Neuronal stem cell (in vitro differentiated cells): ENCODE measurements around the gene TPH2.
A peak's percentile ranks its signal among the peaks of the same experiment; 100 is the strongest.

ENCODE experiments used
- DNase-seq: peaks from one replicate; pipeline ENCODE4 v3.0.0-alpha.2; 2013; ENCODE audit warnings: low spot score
- H2AFZ ChIP-seq: one replicate; pipeline ENCODE4 v1.6.1; 2013; ENCODE audit warnings: mild to moderate bottlenecking, low read length, inconsistent platforms
- H2AK5ac ChIP-seq: 2 replicates; pipeline ENCODE4 v1.6.1; 2013; ENCODE audit warnings: low read depth, mild to moderate bottlenecking, inconsistent platforms, low read length, moderate library complexity, mixed read lengths
- H2BK120ac ChIP-seq: 2 replicates; pipeline ENCODE4 v1.6.1; 2013; ENCODE audit warnings: low read depth, mild to moderate bottlenecking, inconsistent platforms, low read length, moderate library complexity, mixed read lengths
- H2BK12ac ChIP-seq: one replicate; pipeline ENCODE4 v1.6.1; 2013; ENCODE audit warnings: low read length, inconsistent platforms
- H2BK15ac ChIP-seq: 2 replicates; pipeline ENCODE4 v1.6.1; 2013; ENCODE audit warnings: mild to moderate bottlenecking, low read length, inconsistent platforms, mixed read lengths
- H2BK5ac ChIP-seq: one replicate; pipeline ENCODE4 v1.6.1; 2013; ENCODE audit warnings: inconsistent platforms, mild to moderate bottlenecking, low read length, moderate library complexity
- H3K14ac ChIP-seq: one replicate; pipeline ENCODE4 v1.6.1; 2013; ENCODE audit warnings: low read length, inconsistent platforms
- H3K18ac ChIP-seq: 2 replicates; pipeline ENCODE4 v1.6.1; 2013; ENCODE audit warnings: low read length, inconsistent platforms
- H3K23ac ChIP-seq: 2 replicates; pipeline ENCODE4 v1.6.1; 2013; ENCODE audit warnings: low read depth, mild to moderate bottlenecking, mixed read lengths, low read length, inconsistent platforms; ENCODE audit not compliant: poor library complexity
- H3K27ac ChIP-seq: replicated peaks from 3 replicates; pipeline ENCODE4 v1.5.1; 2013; ENCODE audit warnings: low read length, inconsistent platforms
- H3K27me3 ChIP-seq, 3 experiments: 2 replicates each; pipeline ENCODE4 v1.6.1; 2013; ENCODE audit warnings: low read length in 3 of 3, mild to moderate bottlenecking in 2 of 3, inconsistent platforms in 1 of 3, low read depth in 1 of 3, mixed read lengths in 1 of 3, moderate library complexity in 1 of 3; ENCODE audit not compliant: control insufficient read depth in 3 of 3, insufficient read depth in 3 of 3
- H3K36me3 ChIP-seq, 2 donors: replicated peaks in 1 of 2; 2 replicates each; pipeline ENCODE4 v1.6.1; 2013; ENCODE audit warnings: low read length in 2 of 2; ENCODE audit not compliant: control insufficient read depth in 2 of 2, insufficient read depth in 2 of 2
- H3K4ac ChIP-seq: 2 replicates; pipeline ENCODE4 v1.6.1; 2013; ENCODE audit warnings: inconsistent platforms, mild to moderate bottlenecking, low read length, moderate library complexity
- H3K4me1 ChIP-seq, 2 donors: 1 replicate in 1 of 2; 2 replicates in 1 of 2; pipeline ENCODE4 v1.6.1; 2013; ENCODE audit warnings: low read length in 2 of 2, low read depth in 1 of 2; ENCODE audit not compliant: control insufficient read depth in 2 of 2, insufficient read depth in 1 of 2
- H3K4me2 ChIP-seq: one replicate; pipeline ENCODE4 v1.6.1; 2013; ENCODE audit warnings: mild to moderate bottlenecking, low read length, inconsistent platforms; ENCODE audit not compliant: insufficient read depth, poor library complexity, severe bottlenecking
- H3K4me3 ChIP-seq, 2 donors: 2 replicates each; pipeline ENCODE4 v1.5.1; 2013; ENCODE audit warnings: low read length in 2 of 2, mild to moderate bottlenecking in 2 of 2, inconsistent platforms in 1 of 2, moderate library complexity in 1 of 2
- H3K79me1 ChIP-seq: one replicate; pipeline ENCODE4 v1.6.1; 2013; ENCODE audit warnings: low read depth, mild to moderate bottlenecking, inconsistent platforms, low read length, moderate library complexity
- H3K9ac ChIP-seq: one replicate; pipeline ENCODE4 v1.6.1; 2013; ENCODE audit warnings: mild to moderate bottlenecking, low read depth, low read length, inconsistent platforms; ENCODE audit not compliant: poor library complexity
- H3K9me3 ChIP-seq, 2 donors: replicated peaks in 1 of 2; 2 replicates each; pipeline versions ENCODE3 to v1.6.1; 2013; ENCODE audit warnings: low read length in 2 of 2, mild to moderate bottlenecking in 2 of 2, inconsistent platforms in 1 of 2, low read depth in 1 of 2, mixed read lengths in 1 of 2, moderate library complexity in 1 of 2; ENCODE audit not compliant: control insufficient read depth in 2 of 2, insufficient read depth in 1 of 2
- H4K8ac ChIP-seq: one replicate; pipeline ENCODE4 v1.6.1; 2013; ENCODE audit warnings: low read depth, mild to moderate bottlenecking, inconsistent platforms, low read length, moderate library complexity
- H4K91ac ChIP-seq: one replicate; pipeline ENCODE4 v1.6.1; 2013; ENCODE audit warnings: low read length, low read depth, mild to moderate bottlenecking, inconsistent platforms; ENCODE audit not compliant: poor library complexity
- WGBS, 2 donors: extraction: QIAGEN DNeasy Blood & Tissue Kit; methylation state at CpG; one replicate each; pipeline ENCODE4 v1.1.7; 2013; ENCODE audit warnings: missing lambda C conversion rate in 2 of 2, mixed read lengths in 1 of 2; ENCODE audit not compliant: insufficient read length in 2 of 2, insufficient replicate concordance in 1 of 2; ENCODE audit errors: extremely low coverage in 2 of 2; 5-methylcytosine and 5-hydroxymethylcytosine counted together

Gene TPH2

DNA sequence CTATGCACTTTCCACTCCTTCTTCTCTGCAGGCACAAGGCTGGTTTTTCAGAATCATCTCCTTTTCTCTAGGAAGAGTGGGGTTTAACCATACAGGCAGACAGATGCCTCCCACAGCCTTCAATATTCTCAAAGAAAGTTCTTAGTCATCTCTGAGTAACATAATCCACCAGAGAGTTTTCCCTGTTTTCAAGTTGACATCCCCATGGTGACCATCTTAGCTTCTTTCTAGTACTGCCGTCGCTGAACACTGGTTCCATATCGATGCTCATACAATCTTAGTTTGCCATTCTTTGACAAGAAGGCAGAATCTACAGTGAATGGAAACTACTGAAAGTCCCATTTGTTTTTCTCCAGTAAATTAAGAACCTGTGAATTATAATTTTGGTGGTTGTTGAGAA, 28.6 kb downstream of the TPH2 start:
- no peak overlapping the region for H3K4me3 ChIP-seq
- H2BK12ac ChIP-seq = no peak overlapping the region
- H4K91ac ChIP-seq = no peak overlapping the region
- H3K9me3 ChIP-seq = no peaks in the 10 kb centered on the region
- H3K27me3 ChIP-seq = no peaks in the 10 kb centered on the region
- no peak overlapping the region for H2BK15ac ChIP-seq
- no CpG with 5 or more reads among the region's 3 CpGs for WGBS, 2 donors
- H2BK120ac ChIP-seq = no peak overlapping the region
- no peak overlapping the region for H2AK5ac ChIP-seq
- no peak overlapping the region for H3K14ac ChIP-seq
- H3K4me2 ChIP-seq = no peak overlapping the region
- no peak overlapping the region for H3K4ac ChIP-seq
- H3K23ac ChIP-seq = no peak overlapping the region
- no peaks in the 10 kb centered on the region for H3K79me1 ChIP-seq
- H2AFZ ChIP-seq = peak overlapping the region; percentile 41
- H3K4me1 ChIP-seq = no peaks in the 10 kb centered on the region
- no peaks in the 10 kb centered on the region for H3K36me3 ChIP-seq
- H3K18ac ChIP-seq = no peak overlapping the region
- no peak overlapping the region for H3K9ac ChIP-seq
- H2BK5ac ChIP-seq = no peak overlapping the region
- DNase-seq = no peak
- no peak overlapping the region for H3K27ac ChIP-seq
- no peak overlapping the region for H4K8ac ChIP-seq

DNA sequence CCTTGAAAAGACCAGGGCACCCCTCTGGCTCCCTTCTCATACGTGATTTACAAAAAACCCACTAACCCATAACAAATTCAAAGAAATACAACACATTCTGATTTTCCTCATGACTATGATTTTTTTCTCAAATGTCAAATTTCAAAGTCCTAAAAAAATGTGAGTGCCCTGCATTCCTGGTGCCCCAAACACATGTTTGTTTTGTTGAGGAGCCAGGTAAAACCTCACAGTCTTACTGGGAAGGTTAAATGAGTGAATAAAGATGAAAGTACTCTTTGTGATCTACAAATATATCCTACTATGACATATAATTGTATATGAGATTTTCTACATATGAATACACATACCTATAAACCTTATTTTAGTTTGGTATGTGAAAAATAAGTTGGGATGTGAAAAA, 30.7 kb downstream of the TPH2 start:
- H3K14ac ChIP-seq = no peak overlapping the region
- no peak overlapping the region for H4K91ac ChIP-seq
- DNase-seq = no peak
- no peak overlapping the region for H3K4ac ChIP-seq
- no peaks in the 10 kb centered on the region for H3K27me3 ChIP-seq
- H3K4me1 ChIP-seq = no peaks in the 10 kb centered on the region
- no peak overlapping the region for H2BK120ac ChIP-seq
- no peak overlapping the region for H2BK15ac ChIP-seq
- H2BK12ac ChIP-seq = no peak overlapping the region
- H3K79me1 ChIP-seq = no peaks in the 10 kb centered on the region
- no CpG with 5 or more reads among the region's 1 CpG for WGBS, 2 donors
- no peak overlapping the region for H3K27ac ChIP-seq
- H3K9me3 ChIP-seq = no peaks in the 10 kb centered on the region
- H4K8ac ChIP-seq = no peak overlapping the region
- no peak overlapping the region for H3K4me3 ChIP-seq
- no peak overlapping the region for H2BK5ac ChIP-seq
- no peak overlapping the region for H3K4me2 ChIP-seq
- no peaks in the 10 kb centered on the region for H3K36me3 ChIP-seq
- H2AK5ac ChIP-seq = no peak overlapping the region
- no peak overlapping the region for H3K9ac ChIP-seq
- no peak overlapping the region for H3K18ac ChIP-seq
- no peak overlapping the region for H3K23ac ChIP-seq
- H2AFZ ChIP-seq = no peak overlapping the region

DNA sequence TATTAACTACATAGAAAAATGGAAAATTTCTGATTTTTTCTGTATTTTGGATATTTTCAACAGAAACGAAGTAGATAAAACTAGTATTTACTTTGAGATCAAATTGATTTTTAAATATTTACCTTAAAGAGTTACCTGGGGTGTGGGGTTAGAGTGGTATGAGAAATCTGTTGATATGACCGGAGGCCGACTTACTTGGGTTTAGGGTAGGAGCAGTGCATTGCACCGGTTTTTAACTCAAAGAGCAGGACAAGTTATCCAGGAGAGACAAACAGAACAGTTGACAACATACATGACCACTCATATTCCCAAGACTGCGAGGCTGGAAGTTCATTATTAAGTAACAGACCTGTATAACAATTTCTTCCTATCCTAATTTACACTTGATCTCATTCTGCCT, 31.4 kb downstream of the TPH2 start:
- H3K14ac ChIP-seq = no peak overlapping the region
- no peak overlapping the region for H2BK5ac ChIP-seq
- H3K4ac ChIP-seq = no peak overlapping the region
- H3K27me3 ChIP-seq = no peaks in the 10 kb centered on the region
- no peak overlapping the region for H2AFZ ChIP-seq
- H3K79me1 ChIP-seq = no peaks in the 10 kb centered on the region
- no peaks in the 10 kb centered on the region for H3K36me3 ChIP-seq
- no peak overlapping the region for H2BK15ac ChIP-seq
- no peak overlapping the region for H2BK120ac ChIP-seq
- H4K8ac ChIP-seq = no peak overlapping the region
- H3K9ac ChIP-seq = no peak overlapping the region
- no peak overlapping the region for H3K4me3 ChIP-seq
- H3K23ac ChIP-seq = no peak overlapping the region
- no CpG with 5 or more reads among the region's 5 CpGs for WGBS, 2 donors
- H2BK12ac ChIP-seq = no peak overlapping the region
- H3K4me2 ChIP-seq = no peak overlapping the region
- H2AK5ac ChIP-seq = no peak overlapping the region
- no peaks in the 10 kb centered on the region for H3K9me3 ChIP-seq
- H3K18ac ChIP-seq = no peak overlapping the region
- no peak overlapping the region for H4K91ac ChIP-seq
- H3K4me1 ChIP-seq = no peaks in the 10 kb centered on the region
- no peak overlapping the region for H3K27ac ChIP-seq
- DNase-seq = no peak

DNA sequence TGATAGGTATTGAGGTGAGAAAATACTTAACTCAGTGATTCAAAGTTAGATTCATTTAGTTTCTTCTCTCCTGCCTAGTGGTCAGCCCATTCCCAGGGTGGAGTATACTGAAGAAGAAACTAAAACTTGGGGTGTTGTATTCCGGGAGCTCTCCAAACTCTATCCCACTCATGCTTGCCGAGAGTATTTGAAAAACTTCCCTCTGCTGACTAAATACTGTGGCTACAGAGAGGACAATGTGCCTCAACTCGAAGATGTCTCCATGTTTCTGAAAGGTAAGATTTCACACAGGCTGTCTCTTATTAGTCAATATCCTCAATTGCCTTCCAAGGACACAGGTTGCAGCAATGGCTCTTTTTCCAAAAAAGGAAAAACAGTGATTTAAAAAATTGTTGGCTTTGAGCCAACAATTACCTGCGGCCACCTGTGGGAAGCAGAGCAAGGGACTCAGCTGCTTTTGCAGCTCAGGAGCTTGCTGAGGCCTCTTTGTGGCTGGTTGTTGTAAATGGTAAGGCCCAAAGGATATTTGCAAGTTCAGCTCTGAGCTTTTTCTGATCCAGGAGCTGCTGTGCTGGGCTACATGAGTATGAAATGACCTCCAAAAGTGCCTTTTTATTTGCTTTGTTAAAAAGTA, 33.9 kb downstream of the TPH2 start:
- H4K8ac ChIP-seq = no peak overlapping the region
- no peak overlapping the region for H3K14ac ChIP-seq
- H2BK15ac ChIP-seq = no peak overlapping the region
- H3K18ac ChIP-seq = no peak overlapping the region
- H2BK5ac ChIP-seq = no peak overlapping the region
- H3K23ac ChIP-seq = no peak overlapping the region
- no peak overlapping the region for H2AK5ac ChIP-seq
- WGBS, 2 donors = no CpG with 5 or more reads among the region's 4 CpGs
- H2BK12ac ChIP-seq = no peak overlapping the region
- no peak overlapping the region for H3K27ac ChIP-seq
- no peak overlapping the region for H3K4ac ChIP-seq
- no peaks in the 10 kb centered on the region for H3K79me1 ChIP-seq
- H4K91ac ChIP-seq = no peak overlapping the region
- no peaks in the 10 kb centered on the region for H3K36me3 ChIP-seq
- DNase-seq = no peak
- no peaks in the 10 kb centered on the region for H3K9me3 ChIP-seq
- H3K4me2 ChIP-seq = no peak overlapping the region
- H3K4me1 ChIP-seq = no peaks in the 10 kb centered on the region
- H2BK120ac ChIP-seq = no peak overlapping the region
- H2AFZ ChIP-seq = no peak overlapping the region
- H3K27me3 ChIP-seq = no peaks in the 10 kb centered on the region
- no peak overlapping the region for H3K4me3 ChIP-seq
- H3K9ac ChIP-seq = no peak overlapping the region
